Smooth muscle cell of the pulmonary artery (primary cell): ENCODE measurements around the gene UNC5B. TPM values are rescaled to one million over a fixed set of nuclear protein-coding genes. Genes with fewer than 3 reads are reported as not detected.

Source experiments
- total RNA-seq: library from RNA; depleted of rRNA; stranded (reverse); fragments of >200 nt; gene quantifications from 2 replicates; pipeline ENCODE4 v1.2.3, GENCODE V29; 2014

Gene UNC5B
- 38.6 and 84.2 TPM in 2 replicates for total RNA-seq

GRCh38 chr10:71212318-71213126 lies at the start of gene UNC5B:
UNC5B (plus strand) TSS chr10:71212570; CDS start chr10:71212986, 416 bp downstream.

GRCh38 chr10:71319042-71319799 lies 106.9 kb downstream of the UNC5B start, which contains the start of gene SLC29A3:
SLC29A3 (plus strand) TSS chr10:71319259; CDS start chr10:71319310, 51 bp downstream.

Other genes with a start within 250 kb of the UNC5B start
- gene SLC29A3, start 106.7 kb downstream of the UNC5B start, total RNA-seq = 1.3 and 1.9 TPM in 2 replicates
- gene CDH23, start 184.3 kb downstream of the UNC5B start, total RNA-seq = 0.07 and 0.13 TPM in 2 replicates